GM19324 (cell line): ENCODE results near the gene ZNF79.

ENCODE experiments used
- ATAC-seq: cut with Tn5 transposase; IDR thresholded peaks from one replicate; pipeline ENCODE4 v1.9.1; 2021; ENCODE audit warnings: mild to moderate bottlenecking, moderate library complexity; ENCODE audit not compliant: unreplicated experiment, low FRiP score

The ZNF79 gene

DNA sequence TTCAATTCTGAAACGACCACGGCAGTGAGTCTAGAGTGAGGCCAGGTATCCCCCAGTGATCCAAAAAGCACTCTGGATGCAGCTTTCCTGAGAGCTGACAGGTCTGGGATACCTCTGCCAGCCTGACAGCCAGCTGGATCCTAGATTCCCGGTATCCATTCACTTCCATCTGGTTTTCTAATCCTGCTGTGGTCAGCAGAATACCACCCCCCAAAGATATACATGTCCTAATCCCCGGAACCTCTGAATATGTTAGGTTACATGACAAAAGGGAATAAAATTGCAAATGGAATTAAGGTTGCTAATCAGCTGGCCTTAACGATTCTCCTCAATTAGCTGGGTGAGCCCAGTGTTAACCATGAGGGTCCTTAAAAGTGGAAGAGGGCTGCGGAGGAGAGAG, 1.4 kb upstream of the ZNF79 start:
- no peak for ATAC-seq

GRCh38 chr9:127423476-127423933, 677 bp upstream of the ZNF79 start:
- no peak for ATAC-seq

DNA sequence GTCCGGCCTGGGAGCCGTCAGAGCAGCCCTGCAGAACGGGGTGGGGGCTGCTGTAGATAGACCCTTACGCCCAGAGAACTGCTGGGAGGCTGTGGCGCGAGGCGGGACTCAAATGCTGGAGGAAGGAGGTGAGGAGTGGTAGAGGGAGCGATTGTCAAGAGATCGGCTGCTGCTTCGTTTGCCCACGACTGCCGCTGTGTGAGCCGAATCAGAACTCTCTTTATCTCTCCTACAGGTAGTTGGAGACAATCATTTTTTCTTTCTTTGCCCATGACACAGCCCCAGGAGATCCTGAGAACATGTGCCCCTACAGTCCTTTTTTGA, 456 bp downstream of the ZNF79 start:
- no peak for ATAC-seq

DNA sequence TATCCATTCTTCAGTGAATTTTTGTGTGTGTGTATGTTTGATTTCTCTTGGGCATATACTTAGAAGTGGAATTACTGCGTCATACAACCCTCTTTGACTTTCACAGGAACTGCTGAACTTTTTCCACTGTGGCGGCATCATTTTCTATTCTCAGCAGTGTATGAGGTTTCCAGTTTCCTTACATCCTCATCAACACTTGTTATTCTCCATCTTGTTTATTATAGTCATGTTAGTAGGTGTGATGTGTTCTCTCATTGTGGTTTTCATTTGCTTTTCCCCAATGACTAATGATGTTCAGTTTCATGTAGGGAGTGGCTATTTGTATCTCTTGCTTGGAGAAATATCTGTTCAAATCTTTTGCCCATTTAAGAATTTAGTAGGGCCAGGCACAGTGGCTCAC, 2.6 kb downstream of the ZNF79 start:
- ATAC-seq = no peak

DNA sequence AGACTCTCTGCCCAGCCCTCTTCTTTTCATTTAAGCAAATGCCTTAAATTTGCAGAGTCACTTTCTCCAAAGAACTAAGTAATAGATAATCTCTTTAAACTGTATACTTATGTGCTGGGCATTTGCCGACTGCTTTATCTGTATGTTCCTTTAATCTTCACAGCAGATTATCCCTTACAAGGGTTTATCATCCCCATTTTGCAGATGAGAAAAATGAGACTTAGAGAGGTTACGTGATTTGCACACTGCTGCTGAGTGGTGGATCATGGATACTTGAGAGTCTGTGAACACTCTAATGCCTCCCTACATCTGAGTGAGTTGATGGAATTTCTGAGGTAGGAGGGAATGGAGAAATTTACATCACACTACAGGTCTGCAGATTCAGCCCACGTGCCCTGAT, 4.2 kb downstream of the ZNF79 start:
- no peak for ATAC-seq

- ATAC-seq = no peak
Measured at GRCh38 chr9:127430415-127430814, 6.2 kb downstream of the ZNF79 start.

DNA sequence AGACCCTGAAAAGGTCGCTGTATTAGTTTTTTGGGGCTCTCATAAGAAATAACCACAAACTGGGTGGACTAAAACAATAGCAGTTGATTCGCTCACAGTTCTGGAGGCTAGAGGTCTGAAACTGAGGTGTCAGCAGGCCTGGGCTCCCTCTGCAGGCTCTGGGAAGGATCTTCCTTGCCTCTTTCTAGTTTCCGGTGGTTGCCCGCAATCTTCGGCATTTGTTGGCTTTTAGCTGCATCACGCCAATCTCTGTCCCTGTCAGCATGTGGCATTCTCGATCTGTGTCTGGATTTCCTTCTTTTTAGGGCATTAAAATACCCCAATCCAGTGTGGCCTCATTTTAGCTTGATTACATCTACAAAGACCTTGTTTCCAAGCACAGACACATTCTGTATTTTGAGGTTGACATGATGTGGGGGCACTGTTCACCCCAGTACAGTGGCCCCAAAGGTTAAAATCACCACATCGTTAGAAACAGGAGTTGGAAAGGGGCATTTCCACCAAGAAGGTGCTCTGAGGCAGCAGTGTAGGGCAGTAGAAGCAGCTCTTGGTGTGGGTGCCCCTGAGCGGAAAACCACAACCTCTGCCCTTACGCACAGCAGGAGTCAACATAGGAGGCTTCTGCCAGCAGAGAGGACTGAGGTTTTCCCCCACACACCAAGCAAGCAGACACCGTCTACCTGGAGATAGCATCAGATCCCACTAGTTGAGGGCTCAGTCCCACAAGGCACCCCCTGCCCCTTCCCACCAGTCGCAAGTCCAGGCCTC, 13.5 kb downstream of the ZNF79 start:
- ATAC-seq = no peak

- ATAC-seq = no peak
Measured at GRCh38 chr9:127438394-127438793, 14.2 kb downstream of the ZNF79 start.

DNA sequence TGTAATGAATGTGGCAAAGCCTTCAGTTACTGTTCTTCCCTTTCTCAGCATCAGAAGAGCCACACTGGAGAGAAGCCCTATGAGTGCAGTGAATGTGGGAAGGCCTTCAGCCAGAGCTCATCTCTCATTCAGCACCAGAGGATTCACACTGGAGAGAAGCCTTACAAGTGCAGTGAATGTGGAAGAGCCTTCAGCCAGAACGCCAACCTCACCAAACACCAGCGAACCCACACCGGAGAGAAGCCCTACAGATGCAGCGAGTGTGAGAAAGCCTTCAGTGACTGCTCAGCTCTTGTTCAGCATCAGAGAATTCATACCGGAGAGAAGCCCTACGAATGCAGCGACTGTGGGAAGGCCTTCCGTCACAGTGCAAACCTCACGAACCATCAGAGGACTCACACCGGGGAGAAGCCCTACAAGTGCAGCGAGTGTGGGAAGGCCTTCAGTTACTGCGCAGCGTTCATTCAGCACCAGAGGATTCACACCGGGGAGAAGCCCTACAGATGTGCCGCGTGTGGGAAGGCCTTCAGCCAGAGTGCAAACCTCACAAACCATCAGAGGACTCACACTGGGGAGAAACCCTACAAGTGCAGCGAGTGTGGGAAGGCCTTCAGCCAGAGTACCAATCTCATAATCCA, 20.2 kb downstream of the ZNF79 start:
- no peak for ATAC-seq

DNA sequence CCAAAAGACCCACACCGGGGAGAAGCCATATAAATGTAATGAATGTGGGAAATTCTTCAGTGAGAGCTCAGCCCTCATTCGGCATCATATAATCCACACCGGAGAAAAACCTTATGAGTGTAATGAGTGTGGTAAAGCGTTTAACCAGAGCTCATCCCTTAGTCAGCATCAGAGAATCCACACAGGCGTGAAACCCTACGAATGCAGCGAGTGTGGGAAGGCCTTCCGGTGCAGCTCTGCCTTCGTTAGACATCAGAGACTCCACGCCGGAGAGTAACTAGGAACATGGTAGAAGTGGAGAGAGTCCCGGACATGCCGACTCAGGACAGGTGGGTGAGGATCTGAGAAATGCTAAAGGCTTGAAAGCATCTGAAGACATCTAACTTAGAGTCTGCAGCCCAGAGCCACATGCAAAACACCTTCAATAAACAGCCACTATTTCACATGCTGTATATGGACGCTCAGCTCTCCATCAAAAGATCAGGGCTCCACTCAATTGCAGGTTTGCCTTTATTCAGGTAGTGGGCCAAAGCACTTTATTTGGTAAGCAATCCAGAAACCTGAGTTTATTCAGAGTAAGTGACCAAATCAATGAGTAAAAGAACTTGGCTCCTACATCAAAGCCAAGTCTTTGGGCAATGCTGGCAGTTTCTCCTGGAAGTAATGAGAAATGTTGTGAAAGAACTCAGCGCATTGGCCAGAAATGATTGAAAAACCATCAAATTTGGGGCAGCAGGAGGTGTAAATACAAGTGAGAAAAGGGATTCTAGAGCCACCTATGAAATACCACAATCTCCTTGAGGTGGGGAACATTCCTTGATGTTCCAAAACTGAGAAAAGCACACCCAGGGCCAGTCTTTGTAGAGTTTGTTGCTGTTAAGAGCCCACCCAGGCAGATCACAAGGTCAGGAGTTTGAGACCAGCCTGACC, 21.0 kb downstream of the ZNF79 start:
- no peak for ATAC-seq

- no peak for ATAC-seq
Measured at GRCh38 chr9:127445851-127446712, 21.9 kb downstream of the ZNF79 start.

GRCh38 chr9:127446713-127447415, 22.7 kb downstream of the ZNF79 start:
- no peak for ATAC-seq

DNA sequence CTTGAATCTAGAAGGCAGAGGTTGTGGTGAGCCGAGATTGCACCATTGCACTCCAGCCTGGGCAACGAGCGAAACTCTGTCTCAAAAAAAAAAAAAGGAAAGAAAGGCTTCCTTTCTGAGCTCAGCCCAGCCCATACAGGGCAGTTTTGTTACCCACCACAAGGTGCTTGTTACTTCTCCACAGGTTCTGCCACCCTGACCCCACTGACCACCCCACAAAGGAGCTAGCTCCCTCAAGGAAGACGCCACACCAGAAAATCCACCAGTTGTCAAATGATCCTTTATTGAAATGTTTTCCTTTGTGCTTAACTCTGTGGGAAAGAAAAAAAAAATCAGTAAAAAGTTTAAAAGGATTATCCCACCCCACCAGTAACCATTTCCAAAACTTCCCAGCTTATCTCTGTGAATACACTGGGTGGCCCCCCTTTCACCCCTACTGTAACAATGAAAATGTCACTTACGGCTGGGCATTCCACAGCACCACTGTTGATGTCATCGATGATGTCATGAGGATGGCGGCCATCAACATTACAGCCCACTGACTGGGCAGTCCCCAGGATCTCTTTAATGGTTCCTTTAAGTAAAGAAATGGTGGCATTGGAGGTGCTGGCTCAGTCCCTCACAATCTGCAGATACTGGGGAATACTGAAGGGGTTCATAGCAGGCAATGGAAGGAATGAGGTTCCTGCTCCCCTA, 23.4 kb downstream of the ZNF79 start:
- no peak for ATAC-seq

DNA sequence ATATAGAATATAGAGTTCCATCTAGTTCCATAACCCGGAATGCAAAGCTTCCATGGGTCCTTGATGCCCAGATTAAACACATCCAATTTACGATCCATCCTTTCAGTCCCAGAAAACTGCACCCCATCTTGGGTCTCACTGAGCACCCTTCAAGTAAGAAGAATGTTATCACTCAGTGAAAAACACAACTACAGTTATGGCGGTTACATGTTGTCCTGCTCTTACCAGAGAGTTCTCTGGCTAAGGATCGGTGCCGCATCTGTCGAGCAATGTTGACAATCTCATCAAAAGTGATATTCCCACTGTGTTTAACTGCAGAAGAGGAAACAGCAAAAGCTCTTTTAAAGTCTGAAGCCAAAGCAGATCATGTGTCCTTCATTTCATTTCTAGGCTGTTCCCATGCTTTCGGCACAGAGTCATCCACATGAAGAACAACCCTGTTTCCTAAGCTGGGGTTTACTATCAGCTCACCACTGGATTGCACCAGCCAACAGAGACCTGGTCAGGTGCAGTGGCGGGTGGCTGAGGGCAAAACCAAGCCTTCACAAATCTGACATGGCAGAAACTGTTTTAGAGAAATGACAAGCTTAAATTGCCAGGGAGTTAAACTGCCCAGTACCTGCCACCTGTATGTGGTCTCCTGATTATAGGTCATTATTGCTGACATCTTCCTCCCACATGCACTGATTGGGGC, 24.1 kb downstream of the ZNF79 start:
- no peak for ATAC-seq

DNA sequence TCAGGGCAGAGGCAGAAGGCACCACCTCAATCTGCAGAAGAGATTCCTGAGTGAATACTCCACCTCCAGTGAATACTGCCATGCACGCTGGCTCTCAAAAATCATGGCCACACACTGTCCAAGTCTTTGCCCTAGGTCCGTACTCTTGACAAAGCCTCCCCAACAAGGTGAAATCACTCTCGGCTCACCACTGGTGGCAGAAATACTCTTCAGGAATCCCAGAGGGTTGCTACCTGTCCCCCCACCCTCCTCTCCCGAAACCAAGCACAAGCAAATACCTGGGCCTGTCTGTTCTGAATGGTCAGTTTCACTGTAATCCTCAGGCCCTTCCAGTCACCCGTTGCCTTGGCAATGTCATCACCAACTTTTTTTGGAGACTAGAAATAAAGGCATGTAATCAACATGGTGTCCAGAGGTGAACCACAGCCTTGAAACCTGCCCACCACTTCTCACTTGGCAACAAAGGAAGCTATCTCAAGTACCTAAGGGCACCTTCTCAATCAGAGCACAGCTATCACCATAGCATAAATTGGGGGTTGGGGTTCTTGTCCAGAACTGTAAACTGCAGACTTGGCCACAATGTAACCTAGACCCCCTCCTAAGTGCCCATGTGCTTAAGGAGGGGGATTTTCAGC, 25.3 kb downstream of the ZNF79 start:
- no peak for ATAC-seq

- no peak for ATAC-seq
Measured at GRCh38 chr9:127450243-127450760, 26.1 kb downstream of the ZNF79 start.

GRCh38 chr9:127450830-127451607, 26.8 kb downstream of the ZNF79 start, which contains the start of the genes LRSAM1 and RPL12:
TSS of gene LRSAM1 (plus strand) at chr9:127451510. CDS start at chr9:127454528, 3,018 bp downstream.
TSS of gene RPL12 (minus strand) at chr9:127451406. CDS start at chr9:127451317, 89 bp downstream.
- ATAC-seq = peak; percentile 69
